OCI-LY3 (cell line): Measurements from ENCODE around the gene DMTF1.

ENCODE experiments used
- H2AFZ ChIP-seq: fragments of 200-600, 300-600 bp; shearing (Covaris generic); 2 replicates; pipeline ENCODE4 v1.6.0; 2014; ENCODE audit warnings: antibody characterized with exemption, low read depth, low read length
- H3K27ac ChIP-seq: fragments of 200-600, 300-600 bp; sonication (generic); 2 replicates; pipeline ENCODE4 v1.5.1; 2014; ENCODE audit warnings: mild to moderate bottlenecking, low read length, moderate library complexity, mixed read lengths
- H3K27me3 ChIP-seq: fragments of 200-600, 300-600 bp; sonication (generic); 2 replicates; pipeline ENCODE4 v1.6.1; 2014; ENCODE audit warnings: low read depth, low read length, mixed read lengths
- H3K36me3 ChIP-seq: fragments of 200-600, 300-600 bp; sonication (generic); replicated peaks from 2 replicates; pipeline ENCODE3; 2014; ENCODE audit warnings: low read depth, low read length, mixed read lengths
- H3K4me1 ChIP-seq: fragments of 300-600, 200-600 bp; sonication (generic); 2 replicates; pipeline ENCODE4 v1.6.1; 2014; ENCODE audit warnings: low read length, mixed read lengths
- H3K4me2 ChIP-seq: fragments of 200-600, 300-600 bp; sonication (generic); 2 replicates; pipeline ENCODE4 v1.6.1; 2014; ENCODE audit warnings: low read length, mixed read lengths
- H3K4me3 ChIP-seq: fragments of 300-600, 200-600 bp; sonication (generic); 2 replicates; pipeline ENCODE4 v1.5.1; 2014; ENCODE audit warnings: antibody characterized with exemption, mild to moderate bottlenecking, low read length, moderate library complexity
- H3K79me2 ChIP-seq: fragments of 300-600, 200-600 bp; shearing (Covaris generic); 2 replicates; pipeline ENCODE4 v1.6.1; 2014; ENCODE audit warnings: mild to moderate bottlenecking, low read length, mixed read lengths
- H3K9ac ChIP-seq: fragments of 300-600, 200-600 bp; shearing (Covaris generic); 2 replicates; pipeline ENCODE4 v1.6.0; 2014; ENCODE audit warnings: mild to moderate bottlenecking, low read length, moderate library complexity
- H3K9me3 ChIP-seq: fragments of 200-600, 300-600 bp; shearing (Covaris generic); 2 replicates; pipeline ENCODE4 v1.6.1; 2014; ENCODE audit warnings: low read length, mixed read lengths; ENCODE audit not compliant: insufficient read depth
- H4K20me1 ChIP-seq: fragments of 200-600, 300-600 bp; sonication (generic); 2 replicates; pipeline ENCODE4 v1.6.1; 2016; ENCODE audit warnings: low read length, mixed read lengths; ENCODE audit not compliant: insufficient read depth
- EZH2phosphoT487 ChIP-seq: fragments of 200-600 bp; shearing (Covaris generic); IDR thresholded peaks from 2 replicates; pipeline ENCODE4 v1.6.1; 2018; ENCODE audit warnings: antibody characterized with exemption, mixed run types, low read depth
- TF ChIP-seq, protein P1 (sequence below): fragments of 200-600, 300-600 bp; sonication (generic); IDR thresholded peaks from 2 replicates; pipeline ENCODE4 v1.5.1; 2014; ENCODE audit warnings: antibody characterized with exemption, low read length, low read depth

The DMTF1 gene

DNA sequence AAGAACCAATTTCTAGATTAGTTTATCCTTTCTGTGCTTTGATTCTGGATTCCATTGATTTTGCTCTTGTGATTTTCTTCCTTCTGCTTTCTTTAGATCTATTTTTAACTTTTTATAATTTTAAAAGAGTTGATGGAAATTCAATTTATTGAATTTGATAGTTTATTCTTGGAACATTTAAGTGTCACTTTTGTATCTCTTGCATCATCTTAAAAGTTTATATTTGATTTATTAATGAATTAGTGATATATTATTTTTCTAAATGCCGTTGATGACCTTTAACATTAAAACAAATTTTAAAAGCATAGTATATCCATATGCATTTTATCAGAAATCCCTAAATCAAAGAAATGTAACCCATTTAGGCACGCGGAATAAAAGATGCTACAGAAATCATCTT is 26.9 kb downstream of the DMTF1 start:
- no peaks in the 10 kb centered on the region for H3K9me3 ChIP-seq
- TF ChIP-seq, protein P1, sequence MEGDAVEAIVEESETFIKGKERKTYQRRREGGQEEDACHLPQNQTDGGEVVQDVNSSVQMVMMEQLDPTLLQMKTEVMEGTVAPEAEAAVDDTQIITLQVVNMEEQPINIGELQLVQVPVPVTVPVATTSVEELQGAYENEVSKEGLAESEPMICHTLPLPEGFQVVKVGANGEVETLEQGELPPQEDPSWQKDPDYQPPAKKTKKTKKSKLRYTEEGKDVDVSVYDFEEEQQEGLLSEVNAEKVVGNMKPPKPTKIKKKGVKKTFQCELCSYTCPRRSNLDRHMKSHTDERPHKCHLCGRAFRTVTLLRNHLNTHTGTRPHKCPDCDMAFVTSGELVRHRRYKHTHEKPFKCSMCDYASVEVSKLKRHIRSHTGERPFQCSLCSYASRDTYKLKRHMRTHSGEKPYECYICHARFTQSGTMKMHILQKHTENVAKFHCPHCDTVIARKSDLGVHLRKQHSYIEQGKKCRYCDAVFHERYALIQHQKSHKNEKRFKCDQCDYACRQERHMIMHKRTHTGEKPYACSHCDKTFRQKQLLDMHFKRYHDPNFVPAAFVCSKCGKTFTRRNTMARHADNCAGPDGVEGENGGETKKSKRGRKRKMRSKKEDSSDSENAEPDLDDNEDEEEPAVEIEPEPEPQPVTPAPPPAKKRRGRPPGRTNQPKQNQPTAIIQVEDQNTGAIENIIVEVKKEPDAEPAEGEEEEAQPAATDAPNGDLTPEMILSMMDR = no peak
- no peak for TF ChIP-seq EZH2phosphoT487

DNA sequence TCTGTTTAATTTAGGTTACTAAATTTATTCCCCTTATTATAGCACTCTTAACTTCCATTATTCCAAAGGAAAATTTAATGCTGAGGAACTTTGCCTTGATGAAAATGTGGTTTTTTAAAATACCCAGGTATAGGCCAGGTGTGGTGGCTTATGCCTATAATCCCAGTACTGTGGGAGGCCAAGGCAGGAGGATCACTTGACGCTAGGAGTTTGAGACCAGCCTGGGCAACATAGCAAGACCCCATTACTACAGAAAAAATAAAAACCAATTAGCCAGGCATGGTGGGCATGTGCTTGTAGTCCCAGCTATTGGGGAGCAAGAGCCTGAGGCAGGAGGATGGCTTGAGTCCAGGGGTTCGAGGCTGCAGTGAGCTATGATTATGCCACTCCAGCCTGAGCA is 34.9 kb downstream of the DMTF1 start:
- H4K20me1 ChIP-seq = 0 out of 2 replicates have a peak, but pooled peaks cover 14% of the 10 kb centered on the region
- no peak overlapping the region for H3K9ac ChIP-seq
- no peak overlapping the region for H3K4me3 ChIP-seq
- TF ChIP-seq, protein P1 = no peak
- no peak for TF ChIP-seq EZH2phosphoT487
- H3K79me2 ChIP-seq = no peaks in the 10 kb centered on the region
- no peak overlapping the region for H3K27ac ChIP-seq
- H3K9me3 ChIP-seq = no peaks in the 10 kb centered on the region
- no peak overlapping the region for H3K4me2 ChIP-seq
- H3K4me1 ChIP-seq = no peaks in the 10 kb centered on the region
- H3K36me3 ChIP-seq = peaks cover 83% of the 10 kb centered on the region
- H3K27me3 ChIP-seq = no peaks in the 10 kb centered on the region
- no peak overlapping the region for H2AFZ ChIP-seq

More for the DNA sequence above, 26.9 kb downstream of the DMTF1 start:
- Histone ChIP-seq H3K9ac (no peak overlapping the region), H3K4me1 (no peaks in the 10 kb centered on the region), H3K4me2 (no peak overlapping the region), H3K4me3 (no peak overlapping the region), H3K27me3 (no peaks in the 10 kb centered on the region), H3K79me2 (0 out of 2 replicates have a peak, but pooled peaks cover 3% of the 10 kb centered on the region), H4K20me1 (peaks cover 11% of the 10 kb centered on the region), H3K36me3 (peaks cover 69% of the 10 kb centered on the region), H3K27ac (no peak overlapping the region), H2AFZ (no peak overlapping the region)

DNA sequence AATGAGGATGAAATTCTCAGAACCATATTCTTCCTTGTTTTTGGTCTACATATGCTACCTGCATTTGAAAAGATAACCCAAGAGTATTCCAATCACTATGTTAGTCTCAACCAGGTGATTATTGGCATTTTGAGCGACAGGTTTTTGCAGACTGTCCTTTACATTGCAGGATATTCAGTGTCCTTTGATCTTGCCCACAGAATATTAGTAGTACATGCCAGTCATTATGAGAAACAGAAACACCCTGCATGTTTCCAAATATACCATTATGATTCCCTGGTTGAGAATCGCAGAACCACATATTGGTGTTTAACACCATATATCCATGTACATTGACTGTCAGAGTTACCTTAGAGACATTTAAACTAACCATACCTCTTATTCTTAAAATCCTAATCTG is 36.7 kb downstream of the DMTF1 start:
- Histone ChIP-seq H3K9ac (no peak overlapping the region), H3K27me3 (no peaks in the 10 kb centered on the region)
- TF ChIP-seq, protein P1 = no peak
- TF ChIP-seq EZH2phosphoT487 = no peak

DNA sequence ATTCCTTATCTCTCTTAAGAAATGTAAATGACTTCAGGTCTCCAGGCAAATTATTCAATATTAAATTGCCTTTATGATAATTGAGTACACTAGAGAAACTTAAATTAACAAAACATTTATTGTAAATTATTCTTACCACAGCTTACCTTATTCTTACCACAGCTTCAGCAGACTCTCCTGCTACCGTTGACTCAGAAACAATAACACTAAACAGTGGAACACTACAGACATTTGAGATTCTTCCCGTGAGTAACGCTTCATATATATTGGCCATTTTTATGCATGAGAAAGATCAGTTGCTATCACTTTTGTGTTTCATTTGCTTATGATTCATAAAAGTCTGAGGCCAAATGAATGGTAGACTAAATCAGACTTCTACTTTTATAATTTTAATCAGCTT is 38.5 kb downstream of the DMTF1 start:
- Histone ChIP-seq H3K36me3 (peaks cover 81% of the 10 kb centered on the region), H4K20me1 (peaks cover 29% of the 10 kb centered on the region)

More for the DNA sequence above, 36.7 kb downstream of the DMTF1 start:
- Histone ChIP-seq H3K4me3 (no peak overlapping the region), H3K27ac (no peak overlapping the region), H3K4me2 (no peak overlapping the region), H3K79me2 (0 out of 2 replicates have a peak, but pooled peaks cover 4% of the 10 kb centered on the region), H4K20me1 (peaks cover 20% of the 10 kb centered on the region), H3K4me1 (no peaks in the 10 kb centered on the region), H2AFZ (no peak overlapping the region), H3K9me3 (no peaks in the 10 kb centered on the region), H3K36me3 (peaks cover 81% of the 10 kb centered on the region)

More for the DNA sequence above, 38.5 kb downstream of the DMTF1 start:
- Histone ChIP-seq H3K4me3 (no peak overlapping the region), H3K79me2 (0 out of 2 replicates have a peak, but pooled peaks cover 10% of the 10 kb centered on the region), H3K27me3 (no peaks in the 10 kb centered on the region), H3K4me2 (no peak overlapping the region), H3K9me3 (no peaks in the 10 kb centered on the region), H3K27ac (no peak overlapping the region), H3K9ac (no peak overlapping the region), H3K4me1 (no peaks in the 10 kb centered on the region), H2AFZ (no peak overlapping the region)
- TF ChIP-seq, protein P1 = no peak
- no peak for TF ChIP-seq EZH2phosphoT487
